NCI-H446 (cell line): Measurements from ENCODE around the gene MAOA.
"Not testable (repeated sequence)": the region's sequence is repeated elsewhere in the genome, so short reads cannot be mapped to it uniquely, and the experiment has no call there.

ENCODE experiments used
- DNase-seq, 2 experiments: peaks; one replicate each; lab custom pipeline; 2025; lab: John Stamatoyannopoulos, UW

MAOA gene

GRCh38 chrX:43656005-43656494, at the start of gene MAOA:
MAOA (plus strand) TSS chrX:43656299; CDS start chrX:43656342, 43 bp downstream.
- peak in 1 of 2 experiments; percentile 22 for DNase-seq

- no peak for DNase-seq
Measured at GRCh38 chrX:43612400-43612799, 43.7 kb upstream of the MAOA start.

- DNase-seq: no peak
Measured at GRCh38 chrX:43615660-43616059, 40.4 kb upstream of the MAOA start.

GRCh38 chrX:43618366-43619205, 37.5 kb upstream of the MAOA start:
- DNase-seq: no peak

GRCh38 chrX:43619861-43620260, 36.2 kb upstream of the MAOA start:
- not testable (repeated sequence) for DNase-seq

- DNase-seq: no peak
Measured at GRCh38 chrX:43627147-43627546, 29.0 kb upstream of the MAOA start.

GRCh38 chrX:43627669-43628068, 28.4 kb upstream of the MAOA start:
- no peak for DNase-seq

GRCh38 chrX:43629229-43629628, 26.9 kb upstream of the MAOA start:
- DNase-seq: no peak

- no peak for DNase-seq
Measured at GRCh38 chrX:43631841-43632240, 24.3 kb upstream of the MAOA start.

- DNase-seq: no peak
Measured at GRCh38 chrX:43633081-43633480, 23.0 kb upstream of the MAOA start.

GRCh38 chrX:43633757-43634156, 22.3 kb upstream of the MAOA start:
- DNase-seq: no peak

- DNase-seq: no peak
Measured at GRCh38 chrX:43640482-43640881, 15.6 kb upstream of the MAOA start.

GRCh38 chrX:43641691-43642090, 14.4 kb upstream of the MAOA start:
- DNase-seq: no peak

- DNase-seq: no peak
Measured at GRCh38 chrX:43643201-43643600, 12.9 kb upstream of the MAOA start.

GRCh38 chrX:43643662-43644061, 12.4 kb upstream of the MAOA start:
- no peak for DNase-seq

- no peak for DNase-seq
Measured at GRCh38 chrX:43644124-43644701, 11.9 kb upstream of the MAOA start.

GRCh38 chrX:43646800-43647199, 9.3 kb upstream of the MAOA start:
- DNase-seq: no peak

- peak; percentile 75 to 93 for DNase-seq
Measured at GRCh38 chrX:43654431-43655150, 1.5 kb upstream of the MAOA start.

GRCh38 chrX:43655151-43656004, 721 bp upstream of the MAOA start:
- peak in 1 of 2 experiments; percentile 4 for DNase-seq

GRCh38 chrX:43657671-43658070, 1.6 kb downstream of the MAOA start:
- DNase-seq: no peak

- DNase-seq: no peak
Measured at GRCh38 chrX:43661521-43662240, 5.6 kb downstream of the MAOA start.
